Muscle of arm (tissue), 12 donors: ENCODE measurements around the gene METTL15. TPM values are rescaled to one million over a fixed set of nuclear protein-coding genes. Genes with fewer than 3 reads are reported as not detected.

Source experiments
- polyA plus RNA-seq, 12 donors: library from polyadenylated mRNA; unstranded; fragments of 120-200 nt; gene quantifications; one replicate each; pipeline ENCODE4 v1.2.1, GENCODE V29; 2013; ENCODE audit not compliant: insufficient read length in 12 of 12

The METTL15 gene
- polyA plus RNA-seq, 12 donors: 10.4 to 16.7 (median 12.7) TPM; not detected in 1

Other genes starting within 250 kb of the METTL15 start
- 1 to 10 TPM in 11 of 12 donors, not detected in 1; 2.5 to 8.1 (median 4.8) TPM for gene KIF18A, start 232 bp upstream of the METTL15 start, polyA plus RNA-seq